Mucosa of stomach (tissue), 1 donor: ENCODE data around the gene DCANP1.
"Not testable (repeated sequence)": the region's sequence is repeated elsewhere in the genome, so short reads cannot be mapped to it uniquely, and the experiment has no call there.

Experiments used
- H3K27me3 ChIP-seq: one replicate; pipeline ENCODE4 v1.7.0; 2013; ENCODE audit warnings: mild to moderate bottlenecking, low read length; ENCODE audit not compliant: control insufficient read depth, insufficient read depth
- H3K36me3 ChIP-seq: one replicate; pipeline ENCODE4 v1.7.0; 2013; ENCODE audit warnings: low read length; ENCODE audit not compliant: control insufficient read depth, insufficient read depth
- H3K4me1 ChIP-seq: one replicate; pipeline ENCODE4 v1.7.0; 2013; ENCODE audit warnings: mild to moderate bottlenecking, low read length; ENCODE audit not compliant: control insufficient read depth, insufficient read depth
- H3K4me3 ChIP-seq: one replicate; pipeline ENCODE4 v1.7.0; 2013; ENCODE audit warnings: low read length
- H3K9ac ChIP-seq: one replicate; pipeline ENCODE4 v1.7.0; 2013; ENCODE audit warnings: mild to moderate bottlenecking, low read length, moderate library complexity
- H3K9me3 ChIP-seq: one replicate; pipeline ENCODE4 v1.7.0; 2013; ENCODE audit warnings: mild to moderate bottlenecking, low read length, moderate library complexity; ENCODE audit not compliant: control insufficient read depth
- donor health status: Pancreatic carcinoma.

Gene DCANP1, protein sequence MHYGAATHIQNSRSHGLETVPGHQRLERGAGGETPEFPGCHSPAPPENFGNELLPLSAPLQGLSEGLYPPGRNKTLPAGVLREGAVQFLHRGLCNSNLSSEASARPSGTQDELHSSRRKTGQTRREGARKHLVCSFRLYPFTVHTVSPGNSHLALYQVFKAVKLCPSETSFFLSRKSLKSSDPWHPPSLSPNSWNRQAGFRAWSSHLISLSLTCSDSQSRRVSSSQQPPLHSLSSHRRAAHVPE

DNA sequence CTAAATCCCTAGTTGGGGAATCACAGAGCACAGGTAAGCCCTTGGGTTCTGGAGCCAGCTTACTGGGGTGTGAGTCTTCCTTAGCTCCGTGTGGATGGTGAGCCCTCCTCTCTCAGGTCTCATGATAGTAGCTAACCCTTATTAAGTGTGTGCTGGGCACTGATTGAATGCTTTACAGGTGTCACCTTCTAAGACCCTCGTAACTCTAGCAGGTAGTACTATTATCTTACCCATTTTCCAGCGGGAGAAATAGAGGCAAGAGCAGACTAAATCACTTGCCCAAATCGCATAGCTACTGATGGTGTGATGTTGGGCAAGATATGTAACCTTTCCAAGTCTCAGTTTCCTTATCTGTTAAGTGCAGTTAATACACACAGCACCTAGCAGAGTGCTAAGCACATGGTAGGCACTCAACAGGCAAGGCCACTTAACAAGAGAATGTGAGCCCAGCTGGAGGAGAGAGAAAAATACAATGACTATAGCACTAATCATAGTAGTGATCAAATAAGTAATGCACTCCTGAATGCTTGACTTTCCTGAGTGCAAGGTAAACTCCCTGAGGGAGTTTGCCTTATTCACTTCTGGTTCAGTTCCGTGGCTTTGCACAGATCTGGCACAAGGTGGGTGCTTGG lies at the start of gene DCANP1:
Gene DCANP1, minus strand, starts transcription at position 51 of the 632 bp plus-strand sequence. CDS start 240 bp downstream, outside the sequence.
- Histone ChIP-seq H3K27me3 (peaks cover 10% of the 10 kb centered on the region), H3K36me3 (no peaks in the 10 kb centered on the region), H3K4me1 (no peaks in the 10 kb centered on the region), H3K9me3 (no peaks in the 10 kb centered on the region), H3K4me3 (no peak within 1 kb of the TSS), H3K9ac (no peak within 1 kb of the TSS)

DNA sequence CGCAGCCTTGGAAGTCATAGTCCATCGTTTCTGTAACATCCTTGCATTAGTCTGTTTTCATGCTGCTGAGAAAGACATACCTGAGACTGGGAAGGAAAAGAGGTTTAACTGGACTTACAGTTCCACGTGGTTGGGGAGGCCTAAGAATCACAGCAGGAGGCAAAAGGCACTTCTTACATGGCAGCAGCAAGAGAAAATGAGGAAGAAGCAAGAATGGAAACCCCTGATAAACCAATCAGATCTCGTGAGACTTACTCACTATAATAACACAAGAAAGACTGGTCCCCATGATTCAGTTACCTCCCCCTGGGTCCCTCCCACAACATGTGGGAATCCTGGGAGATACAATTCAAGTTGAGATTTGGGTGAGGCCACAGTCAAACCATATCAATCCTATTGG lies 48.4 kb upstream of the DCANP1 start:
- Histone ChIP-seq H3K27me3 (peaks cover 38% of the 10 kb centered on the region), H3K4me1 (peaks cover 12% of the 10 kb centered on the region)
- H3K9ac ChIP-seq, H3K9me3 ChIP-seq, H3K4me3 ChIP-seq, H3K36me3 ChIP-seq: not testable (repeated sequence)

DNA sequence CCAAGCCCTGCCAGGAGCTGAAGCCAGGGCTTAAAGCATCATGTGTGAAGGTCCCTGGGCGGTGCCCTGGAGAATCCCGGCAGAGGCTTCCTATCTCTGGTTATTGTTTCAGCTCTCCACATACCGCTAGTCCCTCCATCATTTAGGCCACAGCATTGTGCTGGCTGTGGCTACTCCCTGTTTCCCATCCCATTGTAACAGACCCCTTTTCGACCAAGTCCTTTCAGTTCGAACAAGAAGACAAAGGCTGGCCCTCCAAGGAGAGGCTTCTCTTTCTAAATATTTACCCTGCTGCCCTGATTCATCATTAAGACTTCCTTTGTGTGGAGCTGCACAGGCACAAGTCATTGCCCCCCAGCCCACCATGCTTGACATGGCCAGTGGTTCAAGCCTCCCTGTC lies 47.0 kb upstream of the DCANP1 start:
- no peak overlapping the region for H3K9ac ChIP-seq
- H3K4me1 ChIP-seq = peaks cover 22% of the 10 kb centered on the region
- H3K9me3 ChIP-seq = no peaks in the 10 kb centered on the region
- no peak overlapping the region for H3K4me3 ChIP-seq
- H3K27me3 ChIP-seq = peaks cover 51% of the 10 kb centered on the region
- H3K36me3 ChIP-seq = no peaks in the 10 kb centered on the region

DNA sequence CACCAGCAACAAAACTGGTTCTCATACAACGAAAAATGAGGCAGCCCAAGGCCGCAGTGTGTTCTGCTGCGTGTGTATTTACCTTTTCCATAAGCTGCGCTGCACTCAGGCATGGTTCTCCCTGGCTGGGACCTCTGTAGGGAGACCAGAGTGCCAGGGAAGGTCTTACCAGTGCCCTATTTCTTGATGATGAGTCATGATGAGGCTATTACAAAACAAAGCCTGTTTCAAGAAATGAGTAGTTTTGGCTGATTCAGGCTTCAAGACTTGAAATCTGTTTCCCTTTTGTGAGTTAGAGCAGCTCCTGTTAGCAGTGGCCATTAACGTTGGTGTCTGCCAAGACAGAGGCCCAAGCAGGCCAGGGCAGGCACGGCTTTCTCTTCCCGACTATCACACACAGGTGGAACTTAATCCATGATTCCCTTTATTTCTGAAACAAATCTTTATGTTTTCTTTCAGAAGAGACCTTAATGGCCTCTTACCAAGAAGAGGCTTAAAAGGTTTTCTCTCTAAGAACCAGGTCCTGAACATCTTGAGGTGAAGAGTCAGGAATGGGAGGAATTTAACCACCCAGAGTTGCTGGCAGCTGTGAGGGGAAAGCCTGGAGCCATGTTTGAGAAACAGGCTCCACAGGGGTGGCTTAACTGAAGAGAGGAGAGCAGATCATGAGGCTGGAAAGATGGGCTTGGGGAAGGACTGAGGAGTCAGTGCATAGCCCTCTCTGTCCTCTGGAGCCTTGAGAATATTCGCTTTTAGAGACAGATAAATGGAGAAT lies 46.4 kb upstream of the DCANP1 start:
- H3K9ac ChIP-seq = no peak overlapping the region
- peaks cover 27% of the 10 kb centered on the region for H3K4me1 ChIP-seq
- no peaks in the 10 kb centered on the region for H3K36me3 ChIP-seq
- peaks cover 57% of the 10 kb centered on the region for H3K27me3 ChIP-seq
- no peak overlapping the region for H3K4me3 ChIP-seq
- no peaks in the 10 kb centered on the region for H3K9me3 ChIP-seq

DNA sequence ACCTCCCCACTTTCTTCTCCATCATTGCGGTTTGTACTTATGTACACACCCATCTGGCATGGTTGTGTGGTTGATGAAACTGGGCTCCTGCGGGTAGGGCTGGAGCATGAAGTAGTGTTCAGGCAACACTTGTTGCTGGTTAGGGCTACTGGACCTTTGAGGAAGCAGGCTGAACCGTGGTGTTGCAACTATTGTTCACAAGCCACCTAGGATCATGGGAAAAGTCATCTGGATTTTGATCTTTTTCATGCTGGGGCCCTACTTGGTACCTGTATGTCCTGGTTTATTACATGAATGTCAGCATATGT lies 45.1 kb upstream of the DCANP1 start:
- no peak overlapping the region for H3K4me3 ChIP-seq
- peaks cover 27% of the 10 kb centered on the region for H3K4me1 ChIP-seq
- H3K36me3 ChIP-seq = no peaks in the 10 kb centered on the region
- peaks cover 70% of the 10 kb centered on the region for H3K27me3 ChIP-seq
- no peaks in the 10 kb centered on the region for H3K9me3 ChIP-seq
- H3K9ac ChIP-seq = no peak overlapping the region

DNA sequence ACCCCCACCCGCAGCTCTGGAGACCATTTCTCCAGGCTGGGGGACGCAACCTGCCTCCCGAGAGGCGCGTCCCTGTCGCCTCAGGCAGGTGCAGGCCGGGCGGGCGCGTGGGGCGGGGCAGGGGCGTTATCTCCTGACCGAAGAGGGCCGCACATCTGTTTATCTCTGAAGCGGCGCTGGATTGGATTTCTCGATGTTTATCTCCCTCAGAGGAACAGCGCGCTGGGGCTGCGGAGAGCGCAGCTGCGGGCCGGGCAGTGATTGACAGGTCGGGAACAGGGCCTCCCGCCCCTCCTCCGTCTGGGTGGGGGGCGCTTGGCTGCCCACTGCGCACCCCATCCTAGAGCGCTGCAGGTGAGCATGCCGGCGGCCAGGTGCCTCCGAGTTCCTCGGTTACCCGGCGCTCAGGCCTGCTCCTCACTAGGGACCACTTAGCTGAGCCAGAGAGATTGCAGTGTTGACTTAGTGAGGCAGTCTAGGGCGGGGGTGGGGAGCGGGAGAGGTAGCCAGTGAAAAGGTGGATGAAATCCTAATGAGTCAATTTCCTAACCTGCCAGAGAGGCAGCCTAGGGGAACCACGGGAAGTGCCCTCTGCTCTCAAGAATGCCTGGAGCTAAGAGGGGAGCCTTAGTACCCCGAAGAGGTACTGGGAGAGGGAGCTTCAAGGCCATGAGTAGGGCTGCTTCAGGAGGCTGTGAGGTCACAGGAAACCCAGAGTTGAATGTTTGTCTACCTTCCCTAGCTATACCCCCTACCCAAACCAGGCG lies 44.6 kb upstream of the DCANP1 start:
- Histone ChIP-seq H3K27me3 (peaks cover 70% of the 10 kb centered on the region), H3K4me3 (no peak overlapping the region), H3K9ac (no peak overlapping the region), H3K4me1 (peaks cover 27% of the 10 kb centered on the region), H3K36me3 (no peaks in the 10 kb centered on the region), H3K9me3 (no peaks in the 10 kb centered on the region)

DNA sequence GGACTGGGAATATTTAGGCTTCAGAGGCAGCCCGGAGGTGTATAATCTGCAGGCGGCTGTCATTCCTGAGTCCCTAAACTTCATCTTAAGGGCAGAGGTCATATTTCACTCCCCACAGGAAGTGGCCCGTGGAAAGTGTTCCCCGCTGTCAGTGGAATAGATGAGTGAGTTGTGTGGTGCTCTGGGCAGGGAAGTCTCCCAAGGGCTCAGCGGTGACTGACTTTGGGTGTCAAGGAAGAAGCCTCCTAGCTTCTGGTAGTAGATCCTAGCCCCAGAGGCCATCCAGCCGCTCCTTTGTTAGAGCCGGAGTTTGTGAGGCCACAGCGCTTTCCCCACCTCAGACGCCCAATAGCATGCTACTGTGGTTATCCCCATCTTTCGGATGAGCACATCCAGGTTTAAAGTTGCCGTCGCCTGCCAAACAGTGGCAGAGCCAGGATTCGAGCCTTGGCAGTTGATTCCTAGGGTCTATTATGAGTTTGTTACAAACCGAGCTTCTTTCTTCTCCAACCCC lies 43.9 kb upstream of the DCANP1 start:
- Histone ChIP-seq H3K9me3 (no peaks in the 10 kb centered on the region), H3K36me3 (no peaks in the 10 kb centered on the region), H3K4me3 (no peak overlapping the region), H3K27me3 (peaks cover 74% of the 10 kb centered on the region), H3K9ac (no peak overlapping the region), H3K4me1 (peaks cover 27% of the 10 kb centered on the region)

DNA sequence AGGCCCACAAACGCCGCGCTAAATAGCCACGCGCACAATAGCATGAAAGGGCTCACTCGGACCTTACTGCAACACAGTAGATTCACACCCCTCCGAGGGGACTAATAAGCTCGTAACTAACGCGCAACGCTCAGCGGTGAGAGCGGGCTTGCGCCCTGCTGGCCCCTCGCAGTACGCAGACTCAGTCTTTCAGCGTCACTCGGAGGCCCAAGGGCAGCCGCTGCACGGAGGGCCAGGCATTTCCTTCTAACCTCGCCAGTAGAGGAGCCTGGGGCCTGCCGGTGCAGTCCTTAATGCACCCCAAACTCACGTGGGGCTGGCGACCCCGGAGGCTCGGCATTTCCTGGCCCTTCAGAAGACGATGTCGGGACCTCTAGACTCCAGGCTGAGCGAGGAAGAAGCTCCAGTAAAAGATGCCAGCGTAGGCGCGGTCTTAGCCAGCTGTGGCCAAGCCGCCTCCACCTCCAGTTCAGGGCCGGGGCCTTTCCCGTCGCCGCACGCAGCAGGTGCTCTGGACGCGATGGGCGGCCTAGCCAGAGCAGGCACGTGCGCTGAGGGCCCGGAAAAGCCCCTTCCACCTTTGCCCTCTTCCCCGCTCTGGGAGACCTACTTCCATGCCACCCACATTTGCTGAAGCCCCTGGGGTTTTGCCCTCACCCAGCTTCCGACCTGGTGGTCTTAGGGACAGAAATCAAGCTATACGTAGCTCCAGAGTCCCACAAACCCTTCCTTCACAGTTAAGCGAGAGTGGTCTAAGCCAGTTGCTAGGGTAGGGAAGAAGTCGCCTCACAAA lies 43.3 kb upstream of the DCANP1 start:
- H3K9ac ChIP-seq = no peak overlapping the region
- no peak overlapping the region for H3K4me3 ChIP-seq
- no peaks in the 10 kb centered on the region for H3K36me3 ChIP-seq
- no peaks in the 10 kb centered on the region for H3K9me3 ChIP-seq
- H3K4me1 ChIP-seq = peaks cover 27% of the 10 kb centered on the region
- peaks cover 81% of the 10 kb centered on the region for H3K27me3 ChIP-seq

DNA sequence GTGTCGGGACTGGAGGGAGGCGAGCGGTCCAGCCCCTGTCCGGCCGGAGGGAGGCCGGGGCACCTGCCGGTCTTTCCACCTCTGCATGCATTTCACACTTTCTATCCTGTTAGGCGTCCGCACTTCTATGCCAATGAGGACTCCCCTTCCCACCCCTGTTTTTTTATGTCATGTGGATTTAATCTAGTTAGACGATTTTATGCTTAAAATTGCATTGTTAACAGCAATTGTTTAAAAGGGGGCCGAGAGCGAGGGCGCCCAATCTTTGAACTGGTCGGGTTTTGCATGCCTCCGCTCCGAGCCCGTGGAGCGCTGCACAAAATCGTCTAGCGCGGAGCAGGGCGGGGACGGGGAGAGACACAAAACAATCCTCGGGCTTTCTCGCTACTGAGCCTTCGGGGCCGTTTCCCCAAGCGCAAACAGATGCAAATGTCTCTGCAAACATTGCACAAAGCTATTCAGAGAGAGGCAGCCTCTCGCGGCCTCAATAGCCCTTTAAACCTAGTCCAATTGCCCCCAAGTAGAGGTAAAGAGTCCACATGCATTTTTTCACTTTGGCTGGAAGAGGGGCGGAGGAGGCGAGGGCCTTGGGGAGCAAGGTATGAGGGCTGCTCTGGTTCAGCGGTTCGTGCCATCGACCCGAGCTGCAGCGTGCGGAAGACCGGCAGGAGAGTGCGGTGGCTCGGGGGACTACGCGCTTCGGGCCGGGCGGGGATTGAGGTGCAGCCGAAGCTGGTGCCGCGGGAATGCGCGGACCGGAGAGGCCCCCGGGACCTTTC lies 42.5 kb upstream of the DCANP1 start:
- Histone ChIP-seq H3K9me3 (no peaks in the 10 kb centered on the region), H3K4me3 (no peak overlapping the region), H3K9ac (no peak overlapping the region), H3K27me3 (peaks cover 88% of the 10 kb centered on the region), H3K4me1 (peaks cover 27% of the 10 kb centered on the region), H3K36me3 (no peaks in the 10 kb centered on the region)

DNA sequence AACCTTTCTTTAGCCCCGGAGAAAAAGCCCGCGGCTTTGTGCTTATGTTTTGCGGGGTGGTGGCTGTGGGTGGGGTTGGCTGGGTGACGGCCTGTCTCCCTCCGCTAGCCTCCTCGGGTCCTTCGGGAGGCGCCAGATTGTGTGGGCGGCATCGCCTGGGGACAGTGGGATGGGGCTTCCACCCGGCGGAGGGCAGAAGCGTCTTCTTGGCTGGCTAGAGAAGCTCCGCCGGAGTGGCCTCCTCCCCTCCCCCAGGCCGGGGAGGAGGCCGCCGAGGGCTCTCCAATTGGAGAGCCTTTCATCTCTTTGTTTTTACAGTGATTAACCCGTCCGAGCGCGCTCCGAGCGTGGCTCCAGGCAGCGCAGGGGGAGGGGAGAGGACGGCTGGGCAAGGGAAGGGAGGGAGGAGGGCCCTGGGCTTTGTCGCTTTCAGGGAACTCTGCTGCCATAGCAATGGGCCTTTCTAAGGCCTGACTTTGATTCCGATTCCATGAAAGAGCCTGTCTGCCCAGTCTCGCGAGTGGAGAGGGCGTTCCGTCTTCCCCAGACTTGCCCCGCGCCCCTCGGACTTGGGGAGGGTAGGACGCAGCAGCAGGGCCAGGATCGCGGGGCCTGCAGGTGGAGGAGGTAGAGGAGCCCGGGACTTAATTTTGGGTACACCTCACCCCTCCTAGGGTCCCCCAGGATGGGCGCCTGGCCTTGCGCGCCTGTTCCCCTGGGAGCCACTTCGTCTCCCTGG lies 41.7 kb upstream of the DCANP1 start:
- peak overlapping the region; percentile 31 for H3K9ac ChIP-seq
- H3K9me3 ChIP-seq = no peaks in the 10 kb centered on the region
- H3K4me3 ChIP-seq = no peak overlapping the region
- no peaks in the 10 kb centered on the region for H3K36me3 ChIP-seq
- H3K4me1 ChIP-seq = peaks cover 27% of the 10 kb centered on the region
- peaks cover 92% of the 10 kb centered on the region for H3K27me3 ChIP-seq
